GM12892 (cell line): Measurements from ENCODE around the gene PDE7B.

Source experiments
- POLR2A ChIP-seq: IDR thresholded peaks from 2 replicates; pipeline ENCODE4 v1.6.1; 2011; ENCODE audit warnings: low read depth, low read length, control low read depth
- POLR2AphosphoS5 ChIP-seq: IDR thresholded peaks from 2 replicates; pipeline ENCODE4 v1.6.1; 2011; ENCODE audit warnings: low read depth, low read length, control low read depth

- TF ChIP-seq POLR2AphosphoS5: no peak
- TF ChIP-seq POLR2A: no peak
Measured at GRCh38 chr6:135962731-135963130, 111.2 kb downstream of the PDE7B start.
